Liver (tissue), 3 donors: ENCODE results near the gene DPYD.

ENCODE experiments used
- EGR1 ChIP-seq, 2 donors: IDR thresholded peaks; 2 replicates each; pipeline ENCODE4 v1.6.1; 2016 to 2018; ENCODE audit warnings: antibody characterized with exemption in 2 of 2, low read depth in 2 of 2
- GABPA ChIP-seq, 2 donors: IDR thresholded peaks in 1 of 2; conservative IDR thresholded peaks in 1 of 2; 2 replicates each; pipeline ENCODE4 v1.6.1; 2016; ENCODE audit warnings: antibody characterized with exemption in 2 of 2, mild to moderate bottlenecking in 1 of 2, moderate library complexity in 1 of 2
- HNF4G ChIP-seq: IDR thresholded peaks from 2 replicates; pipeline ENCODE4 v1.6.1; 2016; ENCODE audit warnings: antibody characterized with exemption
- JUND ChIP-seq, 2 donors: IDR thresholded peaks; 2 replicates each; pipeline ENCODE4 v1.6.1; 2016; ENCODE audit warnings: antibody characterized with exemption in 2 of 2
- RAD21 ChIP-seq, 2 donors: IDR thresholded peaks; 2 replicates each; pipeline ENCODE4 v1.6.1; 2016; ENCODE audit warnings: antibody characterized with exemption in 2 of 2, mild to moderate bottlenecking in 2 of 2
- SP1 ChIP-seq: IDR thresholded peaks from 2 replicates; pipeline ENCODE4 v1.6.1; 2018; ENCODE audit warnings: antibody characterized with exemption, mild to moderate bottlenecking
- TAF1 ChIP-seq: conservative IDR thresholded peaks from 2 replicates; pipeline ENCODE4 v1.6.1; 2016; ENCODE audit warnings: antibody characterized with exemption, mild to moderate bottlenecking
- YY1 ChIP-seq: IDR thresholded peaks from 2 replicates; pipeline ENCODE4 v1.6.1; 2016; ENCODE audit warnings: antibody characterized with exemption, mild to moderate bottlenecking
- TF ChIP-seq, protein P1 (sequence below): fragments of 150-350 bp; IDR thresholded peaks from 2 replicates; pipeline ENCODE4 v1.5.1; 2017; ENCODE audit warnings: improper control_type of control experiment, low read depth, low read length; ENCODE audit not compliant: missing input control
- TF ChIP-seq, protein P2 (sequence below): IDR thresholded peaks from 2 replicates; pipeline ENCODE4 v1.6.1; 2016; ENCODE audit warnings: antibody characterized with exemption
- TF ChIP-seq, protein P3 (sequence below): IDR thresholded peaks from 2 replicates; pipeline ENCODE4 v1.6.1; 2016; ENCODE audit warnings: antibody characterized with exemption
- TF ChIP-seq, protein P4 (sequence below): IDR thresholded peaks from 2 replicates; pipeline ENCODE4 v1.6.1; 2016; ENCODE audit warnings: antibody characterized with exemption, mild to moderate bottlenecking
- TF ChIP-seq, protein P5 (sequence below): IDR thresholded peaks from 2 replicates; pipeline ENCODE4 v1.6.1; 2016; ENCODE audit warnings: antibody characterized with exemption
- donor health status: healthy.
- donor health status: healthy.

DNA sequence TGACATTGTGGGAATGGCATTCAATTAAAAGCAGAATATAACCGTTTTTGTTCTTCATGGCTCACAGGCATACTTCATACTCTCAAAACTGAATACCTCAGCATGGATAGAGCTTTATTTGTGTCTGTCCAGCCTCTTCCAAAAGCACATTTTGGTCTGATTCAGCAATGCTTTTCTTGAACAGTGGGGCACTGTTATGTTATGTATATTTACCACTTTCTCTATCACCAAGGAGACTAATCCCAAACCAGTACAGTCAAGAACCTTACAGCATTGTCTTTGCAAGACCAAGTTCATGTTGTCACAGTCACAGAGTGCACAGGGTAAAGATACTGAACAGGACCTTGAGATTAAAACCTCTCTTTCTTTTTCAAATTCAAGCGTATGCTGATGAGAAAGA, 616.5 kb downstream of the DPYD start:
- TF ChIP-seq, protein P1, sequence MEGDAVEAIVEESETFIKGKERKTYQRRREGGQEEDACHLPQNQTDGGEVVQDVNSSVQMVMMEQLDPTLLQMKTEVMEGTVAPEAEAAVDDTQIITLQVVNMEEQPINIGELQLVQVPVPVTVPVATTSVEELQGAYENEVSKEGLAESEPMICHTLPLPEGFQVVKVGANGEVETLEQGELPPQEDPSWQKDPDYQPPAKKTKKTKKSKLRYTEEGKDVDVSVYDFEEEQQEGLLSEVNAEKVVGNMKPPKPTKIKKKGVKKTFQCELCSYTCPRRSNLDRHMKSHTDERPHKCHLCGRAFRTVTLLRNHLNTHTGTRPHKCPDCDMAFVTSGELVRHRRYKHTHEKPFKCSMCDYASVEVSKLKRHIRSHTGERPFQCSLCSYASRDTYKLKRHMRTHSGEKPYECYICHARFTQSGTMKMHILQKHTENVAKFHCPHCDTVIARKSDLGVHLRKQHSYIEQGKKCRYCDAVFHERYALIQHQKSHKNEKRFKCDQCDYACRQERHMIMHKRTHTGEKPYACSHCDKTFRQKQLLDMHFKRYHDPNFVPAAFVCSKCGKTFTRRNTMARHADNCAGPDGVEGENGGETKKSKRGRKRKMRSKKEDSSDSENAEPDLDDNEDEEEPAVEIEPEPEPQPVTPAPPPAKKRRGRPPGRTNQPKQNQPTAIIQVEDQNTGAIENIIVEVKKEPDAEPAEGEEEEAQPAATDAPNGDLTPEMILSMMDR, result no peak
- TF ChIP-seq, protein P2, sequence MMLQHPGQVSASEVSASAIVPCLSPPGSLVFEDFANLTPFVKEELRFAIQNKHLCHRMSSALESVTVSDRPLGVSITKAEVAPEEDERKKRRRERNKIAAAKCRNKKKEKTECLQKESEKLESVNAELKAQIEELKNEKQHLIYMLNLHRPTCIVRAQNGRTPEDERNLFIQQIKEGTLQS, result no peak
- TF ChIP-seq, protein P3, sequence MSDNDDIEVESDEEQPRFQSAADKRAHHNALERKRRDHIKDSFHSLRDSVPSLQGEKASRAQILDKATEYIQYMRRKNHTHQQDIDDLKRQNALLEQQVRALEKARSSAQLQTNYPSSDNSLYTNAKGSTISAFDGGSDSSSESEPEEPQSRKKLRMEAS, result no peak
- TF ChIP-seq RAD21 (IDR thresholded peaks at IDR 0.05) (no peak), YY1 (no peak), JUND (IDR thresholded peaks at IDR 0.05) (no peak), TAF1 (no peak), EGR1 (IDR thresholded peaks at IDR 0.05; ENCODE audit: low read depth in 2 of 2) (no peak), GABPA (IDR thresholded peaks at IDR 0.05 in 1 of 2, conservative IDR thresholded peaks at IDR 0.05 in 1 of 2) (no peak), HNF4G (no peak), SP1 (no peak)
- TF ChIP-seq, protein P4, sequence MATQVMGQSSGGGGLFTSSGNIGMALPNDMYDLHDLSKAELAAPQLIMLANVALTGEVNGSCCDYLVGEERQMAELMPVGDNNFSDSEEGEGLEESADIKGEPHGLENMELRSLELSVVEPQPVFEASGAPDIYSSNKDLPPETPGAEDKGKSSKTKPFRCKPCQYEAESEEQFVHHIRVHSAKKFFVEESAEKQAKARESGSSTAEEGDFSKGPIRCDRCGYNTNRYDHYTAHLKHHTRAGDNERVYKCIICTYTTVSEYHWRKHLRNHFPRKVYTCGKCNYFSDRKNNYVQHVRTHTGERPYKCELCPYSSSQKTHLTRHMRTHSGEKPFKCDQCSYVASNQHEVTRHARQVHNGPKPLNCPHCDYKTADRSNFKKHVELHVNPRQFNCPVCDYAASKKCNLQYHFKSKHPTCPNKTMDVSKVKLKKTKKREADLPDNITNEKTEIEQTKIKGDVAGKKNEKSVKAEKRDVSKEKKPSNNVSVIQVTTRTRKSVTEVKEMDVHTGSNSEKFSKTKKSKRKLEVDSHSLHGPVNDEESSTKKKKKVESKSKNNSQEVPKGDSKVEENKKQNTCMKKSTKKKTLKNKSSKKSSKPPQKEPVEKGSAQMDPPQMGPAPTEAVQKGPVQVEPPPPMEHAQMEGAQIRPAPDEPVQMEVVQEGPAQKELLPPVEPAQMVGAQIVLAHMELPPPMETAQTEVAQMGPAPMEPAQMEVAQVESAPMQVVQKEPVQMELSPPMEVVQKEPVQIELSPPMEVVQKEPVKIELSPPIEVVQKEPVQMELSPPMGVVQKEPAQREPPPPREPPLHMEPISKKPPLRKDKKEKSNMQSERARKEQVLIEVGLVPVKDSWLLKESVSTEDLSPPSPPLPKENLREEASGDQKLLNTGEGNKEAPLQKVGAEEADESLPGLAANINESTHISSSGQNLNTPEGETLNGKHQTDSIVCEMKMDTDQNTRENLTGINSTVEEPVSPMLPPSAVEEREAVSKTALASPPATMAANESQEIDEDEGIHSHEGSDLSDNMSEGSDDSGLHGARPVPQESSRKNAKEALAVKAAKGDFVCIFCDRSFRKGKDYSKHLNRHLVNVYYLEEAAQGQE, result no peak
- TF ChIP-seq, protein P5, sequence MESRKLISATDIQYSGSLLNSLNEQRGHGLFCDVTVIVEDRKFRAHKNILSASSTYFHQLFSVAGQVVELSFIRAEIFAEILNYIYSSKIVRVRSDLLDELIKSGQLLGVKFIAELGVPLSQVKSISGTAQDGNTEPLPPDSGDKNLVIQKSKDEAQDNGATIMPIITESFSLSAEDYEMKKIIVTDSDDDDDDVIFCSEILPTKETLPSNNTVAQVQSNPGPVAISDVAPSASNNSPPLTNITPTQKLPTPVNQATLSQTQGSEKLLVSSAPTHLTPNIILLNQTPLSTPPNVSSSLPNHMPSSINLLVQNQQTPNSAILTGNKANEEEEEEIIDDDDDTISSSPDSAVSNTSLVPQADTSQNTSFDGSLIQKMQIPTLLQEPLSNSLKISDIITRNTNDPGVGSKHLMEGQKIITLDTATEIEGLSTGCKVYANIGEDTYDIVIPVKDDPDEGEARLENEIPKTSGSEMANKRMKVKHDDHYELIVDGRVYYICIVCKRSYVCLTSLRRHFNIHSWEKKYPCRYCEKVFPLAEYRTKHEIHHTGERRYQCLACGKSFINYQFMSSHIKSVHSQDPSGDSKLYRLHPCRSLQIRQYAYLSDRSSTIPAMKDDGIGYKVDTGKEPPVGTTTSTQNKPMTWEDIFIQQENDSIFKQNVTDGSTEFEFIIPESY, result no peak
